Naive thymus-derived CD8-positive, alpha-beta T cell (primary cell): ENCODE results near the gene FOXN3. TPM values are rescaled to one million over a fixed set of nuclear protein-coding genes. Genes with fewer than 3 reads are reported as not detected.

Source experiments
- ATAC-seq, 2 donors: fragments of 150-1000 bp; cut with Tn5 transposase in 1 of 2; sonication (Bioruptor Pico), chemical (Tn5 transposase) in 1 of 2; 1 replicate in 1 of 2; 2 replicates in 1 of 2; pipeline ENCODE4 v1.10.0; 2021; ENCODE audit warnings: mild to moderate bottlenecking in 2 of 2, moderate library complexity in 2 of 2
- POLR2A ChIA-PET: fragments of 350-600 bp; sonication (Branson Sonifier 250); formaldehyde crosslinking; loops from one replicate; lab custom pipeline; 2021; ENCODE audit warnings: antibody characterized with exemption; lab: Charles Lee
- DNase-seq, 10 donors: peaks; one replicate each; pipeline versions ENCODE4 v3.0.0 to v3.0.0-alpha.2; 2020 to 2022
- H3K27ac Mint-ChIP-seq, 10 donors: one replicate each; pipeline ENCODE4 v1.8.0; 2020 to 2022; ENCODE audit warnings: mild to moderate bottlenecking in 10 of 10, mixed read lengths in 10 of 10, moderate library complexity in 4 of 10, inconsistent platforms in 1 of 10
- H3K27me3 Mint-ChIP-seq, 5 donors: one replicate each; pipeline ENCODE4 v1.8.0; 2021 to 2022; ENCODE audit warnings: mixed read lengths in 5 of 5
- H3K36me3 Mint-ChIP-seq, 3 donors: one replicate each; pipeline ENCODE4 v1.8.0; 2020 to 2022; ENCODE audit warnings: mixed read lengths in 3 of 3, mild to moderate bottlenecking in 2 of 3, inconsistent platforms in 1 of 3
- H3K4me1 Mint-ChIP-seq, 4 donors: one replicate each; pipeline ENCODE4 v1.8.0; 2021 to 2022; ENCODE audit warnings: mixed read lengths in 4 of 4
- H3K4me3 Mint-ChIP-seq, 10 donors: one replicate each; pipeline ENCODE4 v1.8.0; 2020 to 2022; ENCODE audit warnings: mild to moderate bottlenecking in 10 of 10, mixed read lengths in 10 of 10, moderate library complexity in 6 of 10, inconsistent platforms in 1 of 10
- H3K9me3 Mint-ChIP-seq, 9 donors: one replicate each; pipeline ENCODE4 v1.8.0; 2020 to 2022; ENCODE audit warnings: mixed read lengths in 9 of 9, mild to moderate bottlenecking in 3 of 9, inconsistent platforms in 1 of 9, moderate library complexity in 1 of 9
- polyA plus RNA-seq, 3 donors: library from polyadenylated mRNA; unstranded; fragments of 300-500 nt; fragmentation: Illumina TruSeq; gene quantifications; one replicate each; pipeline ENCODE4 v1.2.3, GENCODE V29; 2021
- total RNA-seq, 8 experiments: library from RNA in 2 of 8; stranded (reverse) in 2 of 8; gene quantifications; one replicate each; pipeline ENCODE4 v1.2.3 and lab custom pipeline; 2021 to 2026

Gene FOXN3
- total and polyA plus RNA-seq, 5 experiments from 2014 or later, result 107 to 148 (median 125) TPM

DNA sequence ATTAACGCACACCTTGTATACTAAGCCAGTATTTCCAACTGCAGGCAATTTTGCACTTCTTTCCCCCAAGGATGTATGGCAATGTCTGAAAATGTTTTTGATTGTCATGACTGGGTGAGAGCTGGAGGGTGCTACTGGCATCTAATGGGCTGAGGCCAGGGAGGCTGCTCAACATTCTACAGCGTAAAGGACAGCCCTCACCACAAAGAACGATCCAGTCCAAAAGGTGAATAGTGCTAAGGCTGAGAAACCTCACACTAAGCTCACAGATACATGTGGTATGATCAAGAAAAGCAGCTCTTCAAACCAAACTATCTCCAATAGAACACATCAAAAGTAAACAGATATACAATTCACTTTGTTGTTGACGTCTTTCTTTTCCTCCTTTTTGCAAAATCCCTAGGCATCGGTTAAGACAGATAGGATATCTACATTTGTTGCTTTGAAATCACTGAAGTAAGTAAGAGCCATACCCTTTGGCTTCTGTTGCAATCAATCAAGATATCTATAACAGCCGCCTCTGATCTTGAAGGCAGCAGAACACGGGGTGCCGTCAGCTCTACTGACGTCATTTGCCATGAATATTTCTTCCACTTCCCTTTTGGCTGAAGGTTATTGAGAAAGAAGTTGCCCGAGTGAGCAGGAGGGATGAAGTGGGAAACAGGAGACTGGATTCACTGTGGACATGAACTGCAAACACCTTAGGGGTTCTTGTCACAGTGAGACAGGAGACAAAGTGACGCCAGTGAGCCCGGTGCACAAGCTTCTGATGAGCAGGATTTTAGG, 218.3 kb downstream of the FOXN3 start:
- Mint-ChIP-seq H3K27me3 (no peaks in the 10 kb centered on the region), H3K4me1 (peaks cover 25 to 83% (median 67%) of the 10 kb centered on the region in 4 donors), H3K27ac (peak overlapping the region in 3 of 10 donors; percentile 3 to 57 (median 32)), H3K4me3 (no peak overlapping the region), H3K36me3 (peaks cover 17 to 43% (median 34%) of the 10 kb centered on the region in 3 donors), H3K9me3 (peaks cover 0 to 13% (median 3%) of the 10 kb centered on the region in 9 donors)
- POLR2A ChIA-PET, result no interaction called here
- ATAC-seq, result no peak
- DNase-seq, result no peak

DNA sequence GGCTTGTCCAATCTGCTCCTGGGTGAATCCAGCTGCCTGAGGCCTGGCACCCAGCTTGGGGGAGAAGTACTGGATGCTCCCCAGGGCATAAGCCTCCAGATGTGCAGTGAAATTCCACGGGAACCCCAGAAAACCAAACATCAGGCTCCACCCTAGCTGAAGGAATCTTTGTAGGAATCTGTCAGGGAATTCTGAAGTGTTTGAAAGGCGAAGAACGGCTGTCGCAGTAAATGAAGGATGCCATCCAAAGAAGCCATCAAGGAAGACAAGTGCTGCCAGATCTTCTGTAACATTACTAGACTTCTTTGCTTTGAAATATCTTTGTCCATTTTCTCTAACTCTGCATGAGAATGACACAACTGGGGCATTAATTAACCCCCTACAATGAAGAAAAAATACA, 219.4 kb downstream of the FOXN3 start:
- Mint-ChIP-seq H3K27me3 (no peaks in the 10 kb centered on the region), H3K4me3 (no peak overlapping the region), H3K4me1 (peaks cover 23 to 78% (median 56%) of the 10 kb centered on the region in 4 donors), H3K36me3 (peaks cover 17 to 44% (median 34%) of the 10 kb centered on the region in 3 donors), H3K27ac (no peak overlapping the region), H3K9me3 (peaks cover 0 to 13% (median 3%) of the 10 kb centered on the region in 9 donors)
- ATAC-seq (no peak), DNase-seq (no peak)
- POLR2A ChIA-PET, result no interaction called here

DNA sequence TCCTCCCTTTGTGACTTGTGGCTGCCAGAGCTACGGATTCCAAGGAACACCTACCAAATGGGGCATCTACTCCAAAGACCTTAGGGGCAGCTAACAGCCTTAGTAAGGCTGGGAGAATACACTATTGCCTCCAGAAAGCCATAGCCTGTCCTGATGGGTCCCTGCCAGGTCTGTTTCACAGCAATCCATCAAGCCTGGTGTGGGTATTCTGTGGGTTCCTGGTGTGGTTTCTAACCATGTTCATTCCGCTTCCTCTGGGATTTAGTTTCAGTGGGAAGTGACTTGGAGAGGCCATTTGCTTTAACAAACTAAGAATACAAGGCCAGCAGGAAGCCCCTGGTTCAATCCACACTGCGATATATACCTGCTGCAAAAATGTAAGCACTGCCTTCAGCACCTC, 220.5 kb downstream of the FOXN3 start:
- ATAC-seq, result no peak
- Mint-ChIP-seq H3K36me3 (peaks cover 17 to 44% (median 34%) of the 10 kb centered on the region in 3 donors), H3K4me1 (peaks cover 17 to 67% (median 45%) of the 10 kb centered on the region in 4 donors), H3K4me3 (no peak overlapping the region), H3K27me3 (no peaks in the 10 kb centered on the region), H3K9me3 (peaks cover 0 to 13% (median 3%) of the 10 kb centered on the region in 9 donors), H3K27ac (peak overlapping the region in 3 of 10 donors; percentile 18 to 71 (median 34))
- DNase-seq, result no peak
- POLR2A ChIA-PET, result no interaction called here

DNA sequence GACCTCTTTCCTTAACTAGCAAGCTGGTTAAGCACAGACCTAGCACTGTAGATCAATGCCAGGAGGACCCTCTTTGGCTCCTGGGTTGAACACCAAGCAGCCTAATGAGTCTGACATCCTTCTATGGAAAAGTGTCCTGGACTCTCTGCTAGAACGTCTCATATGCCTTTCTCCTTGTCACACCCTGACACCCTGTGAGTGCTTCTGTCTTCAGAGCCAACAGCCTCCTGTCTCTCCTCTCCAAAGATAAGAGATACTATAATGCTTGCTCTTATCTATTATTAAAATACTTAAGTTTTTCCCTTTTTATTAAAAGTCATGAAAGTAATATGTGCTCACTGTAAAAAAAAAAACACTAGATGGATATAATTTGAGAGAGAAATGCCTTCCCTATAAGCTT, 222.7 kb downstream of the FOXN3 start:
- ATAC-seq (no peak), DNase-seq (no peak)
- Mint-ChIP-seq H3K4me1 (peaks cover 21 to 57% (median 39%) of the 10 kb centered on the region in 4 donors), H3K9me3 (peaks cover 0 to 13% (median 3%) of the 10 kb centered on the region in 9 donors), H3K27me3 (no peaks in the 10 kb centered on the region), H3K36me3 (peaks cover 17 to 44% (median 41%) of the 10 kb centered on the region in 3 donors), H3K27ac (peak overlapping the region in 2 of 10 donors; percentile 11 to 51), H3K4me3 (no peak overlapping the region)
- POLR2A ChIA-PET, result no interaction called here

DNA sequence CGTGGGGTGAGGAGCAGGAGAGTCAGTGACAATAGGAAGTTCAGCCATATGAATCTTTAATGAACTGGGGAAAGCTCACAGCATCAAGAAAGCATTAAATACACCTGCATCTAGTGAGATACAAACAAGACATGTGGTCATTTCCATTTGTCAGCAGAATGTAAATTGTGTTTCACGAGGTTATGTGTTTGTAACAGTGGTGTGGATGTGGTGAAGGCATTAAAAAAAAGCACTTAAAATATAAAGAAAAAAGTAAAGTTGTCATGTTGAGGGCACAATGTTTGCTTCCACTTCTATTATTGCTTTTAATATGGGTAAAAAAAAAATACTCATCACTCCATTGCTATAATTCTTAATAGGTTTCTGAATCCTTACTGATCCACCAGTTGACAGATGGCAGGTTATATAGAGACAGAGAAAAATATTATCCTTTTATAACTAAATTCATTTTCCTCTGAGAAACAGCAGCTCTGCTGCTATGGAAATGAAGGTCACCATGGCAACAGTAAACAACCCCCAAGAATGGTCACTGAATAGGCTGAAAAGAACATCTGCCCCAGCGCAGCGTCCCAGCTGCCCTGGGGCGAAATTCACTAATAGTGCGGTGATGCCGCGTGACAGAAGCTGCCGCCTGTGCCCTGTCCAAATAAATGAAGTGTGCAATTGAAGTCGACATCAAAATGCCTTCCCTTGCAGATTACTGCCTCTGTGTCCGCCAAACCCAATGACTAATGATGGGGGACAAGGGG, 226.1 kb downstream of the FOXN3 start:
- no peak overlapping the region for H3K4me3 Mint-ChIP-seq
- DNase-seq (no peak), ATAC-seq (no peak)
- H3K36me3 Mint-ChIP-seq, result peaks cover 2 to 36% (median 17%) of the 10 kb centered on the region in 3 donors
- H3K4me1 Mint-ChIP-seq, result peaks cover 20 to 47% (median 40%) of the 10 kb centered on the region in 4 donors
- POLR2A ChIA-PET, result no interaction called here
- H3K9me3 Mint-ChIP-seq, result no peaks in the 10 kb centered on the region
- H3K27me3 Mint-ChIP-seq, result no peaks in the 10 kb centered on the region
- H3K27ac Mint-ChIP-seq, result peak overlapping the region in 2 of 10 donors; percentile 6 to 10

DNA sequence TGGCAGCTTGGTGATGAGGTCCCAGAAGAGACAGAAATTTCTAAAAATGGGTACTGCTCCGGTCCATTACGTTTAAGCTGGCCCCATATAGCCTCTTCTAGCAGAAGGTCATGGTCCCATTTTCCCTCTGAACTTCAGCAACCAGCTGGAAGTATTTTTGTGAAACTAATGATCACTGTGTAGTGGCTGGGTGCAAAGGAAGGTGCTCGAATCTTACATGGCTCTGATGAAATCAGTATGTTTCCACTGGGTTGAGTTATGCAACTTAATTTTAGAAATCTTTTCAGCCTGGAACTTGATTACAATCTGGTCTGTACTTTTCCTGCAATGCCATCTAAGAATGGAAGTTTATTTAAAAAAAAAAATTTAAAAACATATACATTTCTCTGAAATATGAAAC, 228.5 kb downstream of the FOXN3 start:
- no peaks in the 10 kb centered on the region for H3K27me3 Mint-ChIP-seq
- POLR2A ChIA-PET, result no interaction called here

DNA sequence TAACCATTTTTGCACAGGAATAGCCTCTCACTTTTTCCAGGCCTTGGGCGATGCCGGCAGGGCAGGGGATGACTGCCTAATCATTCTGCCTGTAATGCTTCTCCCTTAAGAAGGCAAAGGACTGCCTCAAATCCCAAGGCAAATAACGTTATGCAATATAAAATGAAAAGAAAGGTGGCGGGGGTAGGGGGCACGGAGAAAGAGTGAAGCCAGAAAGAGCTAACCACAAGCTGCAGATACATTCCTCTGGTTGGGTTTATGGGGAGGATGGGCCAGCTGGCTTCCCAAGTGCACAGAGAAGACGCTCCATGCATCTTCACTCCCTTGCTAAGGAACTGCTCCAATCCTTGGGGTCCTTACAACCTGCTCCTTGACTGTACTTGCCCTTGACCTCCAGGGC, 229.5 kb downstream of the FOXN3 start:
- no peaks in the 10 kb centered on the region for H3K9me3 Mint-ChIP-seq
- POLR2A ChIA-PET, result no interaction called here
- H3K27me3 Mint-ChIP-seq, result no peaks in the 10 kb centered on the region
- DNase-seq (no peak), ATAC-seq (no peak)
- no peak overlapping the region for H3K4me3 Mint-ChIP-seq
- H3K4me1 Mint-ChIP-seq, result peaks cover 19 to 42% (median 41%) of the 10 kb centered on the region in 4 donors
- H3K27ac Mint-ChIP-seq, result peak overlapping the region in 7 of 10 donors; percentile 43 to 82 (median 74)
- H3K36me3 Mint-ChIP-seq, result peaks cover 0 to 60% (median 12%) of the 10 kb centered on the region in 3 donors

More for the DNA sequence above, 228.5 kb downstream of the FOXN3 start:
- Mint-ChIP-seq H3K4me3 (no peak overlapping the region), H3K9me3 (no peaks in the 10 kb centered on the region), H3K27ac (no peak overlapping the region), H3K4me1 (peaks cover 21 to 42% (median 40%) of the 10 kb centered on the region in 4 donors), H3K36me3 (peaks cover 0 to 53% (median 12%) of the 10 kb centered on the region in 3 donors)
- DNase-seq (no peak), ATAC-seq (no peak)

DNA sequence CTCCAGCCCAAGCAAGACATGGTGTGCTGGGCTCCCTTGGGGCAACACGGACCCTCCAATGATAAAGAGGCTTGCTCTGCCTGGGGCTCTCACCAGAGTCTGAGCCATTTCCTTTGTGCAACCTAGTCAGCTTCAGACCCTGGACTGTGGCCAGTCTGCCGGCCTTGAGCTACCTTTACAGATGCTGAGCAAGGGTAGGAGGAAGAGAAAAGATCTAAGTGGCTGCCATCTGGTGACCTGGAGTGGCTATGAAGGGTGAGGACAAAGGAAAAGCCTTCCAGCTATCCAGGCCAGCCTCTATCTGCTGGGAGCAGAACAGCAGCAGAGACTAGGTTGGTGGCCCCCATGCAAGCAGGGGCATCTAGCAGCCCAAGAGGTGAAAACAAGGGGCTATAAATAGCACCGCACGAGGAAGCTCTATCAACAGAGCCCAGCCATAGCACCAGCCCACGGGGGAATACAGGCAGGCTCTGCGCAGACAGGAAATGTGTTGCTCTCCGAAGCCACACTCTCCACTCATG, 230.1 kb downstream of the FOXN3 start:
- no peak for DNase-seq
- POLR2A ChIA-PET, result no interaction called here
- peaks cover 0 to 63% (median 12%) of the 10 kb centered on the region in 3 donors for H3K36me3 Mint-ChIP-seq

DNA sequence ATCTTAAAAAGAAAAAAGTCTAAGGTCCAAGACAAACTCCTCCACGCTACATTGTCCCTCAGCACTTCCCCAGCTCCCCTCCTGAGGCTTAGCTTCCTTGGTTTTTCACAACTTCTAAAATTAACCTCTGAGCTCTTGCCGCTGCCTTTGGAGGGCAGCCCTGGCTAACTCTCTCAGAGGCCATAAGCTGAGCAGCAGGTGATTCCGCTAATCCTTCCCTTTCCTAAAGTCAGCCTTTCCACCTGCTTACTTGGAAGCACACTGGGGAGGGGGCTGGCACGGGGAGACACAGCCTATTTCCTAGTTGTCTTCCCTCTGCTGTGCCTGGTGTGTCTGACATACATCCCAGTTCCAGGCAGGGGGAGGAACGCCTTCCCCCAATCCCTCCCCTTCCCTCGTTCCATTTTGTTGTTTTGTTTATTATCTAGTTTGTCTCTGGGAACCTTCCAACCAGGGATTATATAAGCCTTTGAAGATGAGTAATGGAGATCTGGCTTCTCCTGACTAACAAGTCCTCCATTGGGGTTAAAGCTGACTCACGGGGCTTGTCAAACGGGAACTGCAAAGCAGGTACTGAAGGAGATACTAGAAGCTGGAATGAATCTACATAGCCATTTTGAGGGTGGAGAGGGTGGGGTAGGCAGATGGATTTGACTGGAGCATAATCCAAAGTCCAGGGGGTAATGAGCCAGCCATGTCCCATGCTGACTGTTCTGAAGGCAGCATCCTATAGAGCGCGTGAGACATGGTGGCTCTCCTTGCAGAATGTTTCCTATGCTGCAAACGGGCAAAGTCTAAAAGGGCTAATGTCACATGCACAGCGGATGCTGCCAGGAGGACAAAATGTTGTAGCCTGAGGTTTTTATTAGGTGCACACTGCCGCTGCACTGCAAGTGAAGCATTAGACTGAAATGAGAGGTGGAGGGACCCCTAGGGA, 230.8 kb downstream of the FOXN3 start:
- H3K4me3 Mint-ChIP-seq, result no peak overlapping the region
- H3K9me3 Mint-ChIP-seq, result no peaks in the 10 kb centered on the region
- peaks cover 0 to 67% (median 12%) of the 10 kb centered on the region in 3 donors for H3K36me3 Mint-ChIP-seq
- peak overlapping the region in 6 of 10 donors; percentile 57 to 84 (median 79) for H3K27ac Mint-ChIP-seq
- POLR2A ChIA-PET, result no interaction called here
- DNase-seq (no peak), ATAC-seq (no peak)
- peaks cover 25 to 49% (median 41%) of the 10 kb centered on the region in 4 donors for H3K4me1 Mint-ChIP-seq
- no peaks in the 10 kb centered on the region for H3K27me3 Mint-ChIP-seq

More for the DNA sequence above, 230.1 kb downstream of the FOXN3 start:
- Mint-ChIP-seq H3K4me3 (peak overlapping the region in 3 of 10 donors; percentile 18 to 42 (median 22)), H3K4me1 (peaks cover 20 to 43% (median 41%) of the 10 kb centered on the region in 4 donors), H3K27me3 (no peaks in the 10 kb centered on the region), H3K27ac (peak overlapping the region in 8 of 10 donors; percentile 31 to 84 (median 78)), H3K9me3 (no peaks in the 10 kb centered on the region)
- peak; percentile 41 to 45 for ATAC-seq

DNA sequence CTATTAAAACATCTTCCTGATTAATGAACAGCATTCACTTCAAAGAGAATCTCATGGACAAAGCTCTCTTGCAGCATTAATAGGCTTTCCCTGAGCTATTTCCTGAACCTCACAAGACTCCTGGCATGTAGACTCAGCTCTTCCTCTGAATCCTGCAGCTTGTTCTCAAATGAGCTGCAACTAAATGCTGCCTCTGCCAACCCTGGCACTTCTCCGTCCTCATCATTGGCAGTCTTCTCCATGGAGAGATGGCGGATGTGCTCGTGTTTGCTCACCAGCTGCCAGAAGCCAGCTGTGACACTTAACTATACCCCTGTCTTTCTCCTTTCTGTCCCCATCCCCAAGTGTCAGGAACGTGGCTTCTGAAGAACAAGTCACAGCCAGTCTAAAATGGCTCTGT, 232.1 kb downstream of the FOXN3 start:
- H3K4me1 Mint-ChIP-seq, result peaks cover 28 to 48% (median 39%) of the 10 kb centered on the region in 4 donors
- H3K36me3 Mint-ChIP-seq, result peaks cover 0 to 72% (median 11%) of the 10 kb centered on the region in 3 donors
- DNase-seq (no peak), ATAC-seq (no peak)
- no peaks in the 10 kb centered on the region for H3K27me3 Mint-ChIP-seq
- POLR2A ChIA-PET, result no interaction called here
- no peaks in the 10 kb centered on the region for H3K9me3 Mint-ChIP-seq
- H3K27ac Mint-ChIP-seq, result peak overlapping the region in 5 of 10 donors; percentile 16 to 87 (median 47)
- H3K4me3 Mint-ChIP-seq, result peak overlapping the region in 1 of 10 donors; percentile 43

DNA sequence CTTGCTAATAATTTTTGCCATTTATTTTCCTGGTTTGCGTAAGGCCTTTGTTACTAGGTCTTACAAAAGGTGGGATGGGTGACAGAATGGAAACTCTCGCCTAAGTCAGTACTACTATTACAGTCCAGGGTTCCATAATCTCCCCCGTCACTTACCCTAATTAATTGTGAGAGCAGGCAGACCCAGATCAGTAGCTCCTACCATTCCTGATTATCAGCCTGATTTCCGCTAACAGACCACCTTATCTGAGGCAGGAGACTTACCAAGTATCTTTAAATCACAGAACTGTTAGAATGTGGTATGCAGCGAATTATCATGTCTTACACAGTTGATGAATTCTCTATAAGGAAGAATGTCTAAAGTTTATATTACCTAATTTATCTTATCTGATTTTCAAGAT, 234.7 kb downstream of the FOXN3 start:
- Mint-ChIP-seq H3K36me3 (peaks cover 0 to 63% (median 2%) of the 10 kb centered on the region in 3 donors), H3K4me3 (no peak overlapping the region), H3K4me1 (peaks cover 25 to 66% (median 40%) of the 10 kb centered on the region in 4 donors), H3K27ac (no peak overlapping the region), H3K27me3 (no peaks in the 10 kb centered on the region), H3K9me3 (no peaks in the 10 kb centered on the region)
- ATAC-seq, result no peak
- no peak for DNase-seq
- POLR2A ChIA-PET, result no interaction called here
